RKO (cell line): ENCODE data around the gene TTC39C.
A peak's percentile ranks its signal among the peaks of the same experiment; 100 is the strongest.

Experiments used
- DNase-seq: peaks from one replicate; pipeline ENCODE4 v3.0.0-alpha.2; 2016; ENCODE audit warnings: low spot score

Gene TTC39C

DNA sequence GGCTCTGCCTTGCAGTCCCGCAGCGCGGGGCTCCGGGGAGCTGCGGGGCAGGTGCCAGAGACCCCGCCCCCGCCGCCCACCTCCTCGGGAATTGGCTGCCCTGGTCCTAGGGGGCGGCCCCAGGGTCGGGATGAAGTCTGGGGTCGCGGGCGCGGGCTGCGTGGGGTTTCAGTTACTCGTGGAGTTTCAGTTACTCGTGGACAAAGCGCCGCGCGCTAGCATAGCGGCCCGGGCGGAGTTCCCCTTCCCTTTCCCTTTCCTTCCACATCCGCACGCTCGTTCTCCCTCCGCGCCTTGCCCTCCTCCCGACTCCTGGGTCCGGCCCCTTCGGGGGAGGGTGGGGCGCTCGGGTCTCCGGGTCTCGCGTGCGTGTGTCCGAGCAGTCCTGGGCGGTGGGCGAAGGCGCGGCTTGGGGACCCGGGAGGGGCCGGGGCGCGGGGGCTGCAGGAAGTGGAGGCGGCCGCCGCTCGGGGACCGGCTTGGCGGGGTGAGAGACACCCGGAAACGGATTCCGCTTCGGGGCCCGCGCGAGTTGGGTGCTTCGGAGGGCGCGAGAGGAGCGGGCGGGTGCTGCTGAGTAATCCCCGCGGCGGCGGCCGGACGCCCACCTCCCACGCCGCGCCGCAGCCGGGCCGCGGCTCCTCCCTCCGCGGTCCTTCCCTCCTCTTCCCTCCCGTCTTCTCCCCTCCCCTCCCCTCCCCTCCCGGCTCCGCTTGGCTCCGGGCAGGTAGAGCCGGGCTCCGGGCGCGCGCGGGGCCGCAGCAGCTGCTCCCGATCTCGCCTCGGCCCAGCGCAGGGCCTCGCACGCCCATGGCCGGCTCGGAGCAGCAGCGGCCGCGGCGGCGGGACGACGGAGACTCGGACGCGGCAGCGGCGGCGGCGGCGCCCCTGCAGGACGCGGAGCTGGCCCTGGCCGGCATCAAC lies at the start of gene TTC39C:
Gene TTC39C, plus strand, starts transcription at position 693 of the 924 bp plus-strand sequence. Its CDS starts 118 bp downstream, at position 811.
- peak; percentile 80 for DNase-seq

DNA sequence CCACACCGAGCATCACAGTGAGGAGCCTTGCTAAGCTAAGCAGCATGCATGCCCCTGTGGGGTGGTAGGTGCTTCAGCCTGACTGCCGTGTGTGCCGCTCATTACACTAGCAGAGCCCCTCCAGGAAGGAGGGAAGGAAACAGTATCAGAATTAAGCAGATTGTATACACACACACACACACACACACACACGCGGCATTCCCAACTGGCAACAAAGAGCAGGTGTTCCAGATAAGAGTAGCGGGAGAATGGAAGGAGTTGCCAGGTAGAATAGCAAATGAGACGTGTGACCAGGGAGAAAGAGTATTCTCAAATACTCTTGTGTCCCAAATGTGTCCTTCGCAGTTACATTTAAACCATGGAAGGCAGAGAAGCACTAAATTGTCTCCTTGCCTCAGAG lies 47.6 kb upstream of the TTC39C start:
- no peak for DNase-seq

DNA sequence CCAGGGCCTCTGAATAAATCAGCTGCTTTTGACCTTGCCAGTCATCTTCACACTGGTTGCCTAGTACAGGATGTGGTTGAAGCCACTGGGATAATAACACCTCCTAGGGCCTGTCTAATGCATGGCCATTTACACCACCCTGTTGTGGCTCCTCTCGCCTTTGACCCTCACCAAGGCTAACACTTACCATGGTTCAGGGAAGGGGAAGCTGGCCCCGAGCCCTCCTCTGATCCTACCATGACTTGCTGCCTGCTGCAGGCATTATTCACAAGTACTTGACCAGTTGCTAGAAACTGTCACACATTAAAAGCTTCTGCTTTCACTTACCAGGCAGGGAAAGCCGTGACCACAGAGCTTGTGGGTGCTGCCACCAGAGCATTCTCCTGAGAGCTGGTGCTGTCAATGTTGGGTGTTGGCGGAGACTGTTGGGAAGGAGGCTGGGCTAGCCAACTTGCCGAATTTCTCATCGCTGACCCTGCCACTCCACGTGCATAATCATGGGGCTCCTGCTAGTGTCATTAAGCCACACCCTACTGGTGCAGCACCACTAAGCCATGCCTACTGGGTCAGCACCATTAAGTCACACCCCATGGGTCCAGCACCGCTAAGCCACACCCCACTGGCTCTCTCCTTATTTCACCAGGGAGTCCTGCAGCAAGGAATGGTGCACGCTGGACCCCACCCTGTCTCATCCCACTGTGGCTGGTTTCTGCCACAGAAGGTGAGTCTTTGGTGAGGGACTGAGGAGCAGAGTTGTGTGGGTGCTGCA lies 47.0 kb upstream of the TTC39C start:
- DNase-seq: no peak

DNA sequence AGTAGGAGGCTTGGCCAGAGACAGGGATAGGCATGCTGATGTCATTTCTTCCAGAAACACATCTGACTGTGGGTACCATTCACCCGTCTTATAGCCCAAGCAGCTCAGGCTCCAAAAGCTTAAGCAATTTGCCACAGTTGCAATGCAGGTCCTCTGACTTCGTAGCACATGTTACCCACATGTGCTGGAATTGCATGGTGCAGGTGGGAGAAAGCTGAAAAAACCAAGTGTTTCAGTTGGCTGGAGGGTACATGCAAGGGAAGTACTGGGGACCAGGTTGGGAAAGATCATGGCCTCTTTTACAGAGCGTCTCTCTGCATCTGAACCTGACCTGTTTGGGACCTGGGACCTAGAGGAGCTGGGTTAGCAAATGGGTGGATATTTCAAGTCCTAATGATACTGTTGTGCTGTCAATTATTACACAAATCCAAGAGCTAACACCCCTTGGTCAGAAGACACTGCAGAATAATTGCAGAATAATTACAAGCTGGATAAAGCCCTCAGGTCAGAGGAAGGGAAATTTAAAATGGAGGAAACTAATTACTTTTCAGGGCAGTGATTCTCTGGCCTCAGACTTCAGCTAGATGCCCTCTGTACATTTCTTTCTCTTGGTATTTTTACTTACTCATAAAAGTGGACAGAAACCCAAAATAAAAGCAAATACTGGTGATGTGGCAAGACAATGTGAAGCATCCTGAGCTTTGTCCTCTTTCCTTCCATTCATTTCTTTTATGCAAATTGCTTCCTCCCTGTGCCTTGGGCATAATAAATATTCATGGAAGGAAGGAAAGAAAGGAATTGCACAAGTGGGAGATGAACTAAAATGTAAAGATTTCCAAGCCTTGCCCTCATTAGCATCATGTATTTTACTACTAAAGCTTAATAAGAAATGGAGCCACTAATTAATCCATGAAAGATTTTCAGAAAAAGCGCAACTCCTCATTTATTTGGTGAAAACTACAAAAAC lies 45.6 kb upstream of the TTC39C start:
- DNase-seq: no peak

DNA sequence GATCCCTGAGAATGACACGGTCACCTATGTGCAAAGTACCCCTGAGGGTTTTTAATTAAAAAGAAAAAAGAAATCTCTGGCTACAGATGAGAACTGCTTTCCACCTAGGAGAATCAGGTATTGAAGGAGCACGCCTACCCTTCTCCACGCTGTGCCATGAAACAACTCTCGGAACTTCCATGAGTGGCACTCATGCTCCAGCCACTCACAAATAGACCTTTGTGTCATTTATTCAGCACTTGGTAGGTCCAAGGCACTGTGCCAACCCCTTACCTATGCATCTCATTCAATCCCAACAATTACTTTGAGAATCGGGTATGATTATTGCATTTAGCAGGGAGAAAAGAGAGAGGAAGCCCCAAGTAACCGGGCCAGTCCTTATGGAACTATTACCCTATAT lies 44.9 kb upstream of the TTC39C start:
- no peak for DNase-seq

DNA sequence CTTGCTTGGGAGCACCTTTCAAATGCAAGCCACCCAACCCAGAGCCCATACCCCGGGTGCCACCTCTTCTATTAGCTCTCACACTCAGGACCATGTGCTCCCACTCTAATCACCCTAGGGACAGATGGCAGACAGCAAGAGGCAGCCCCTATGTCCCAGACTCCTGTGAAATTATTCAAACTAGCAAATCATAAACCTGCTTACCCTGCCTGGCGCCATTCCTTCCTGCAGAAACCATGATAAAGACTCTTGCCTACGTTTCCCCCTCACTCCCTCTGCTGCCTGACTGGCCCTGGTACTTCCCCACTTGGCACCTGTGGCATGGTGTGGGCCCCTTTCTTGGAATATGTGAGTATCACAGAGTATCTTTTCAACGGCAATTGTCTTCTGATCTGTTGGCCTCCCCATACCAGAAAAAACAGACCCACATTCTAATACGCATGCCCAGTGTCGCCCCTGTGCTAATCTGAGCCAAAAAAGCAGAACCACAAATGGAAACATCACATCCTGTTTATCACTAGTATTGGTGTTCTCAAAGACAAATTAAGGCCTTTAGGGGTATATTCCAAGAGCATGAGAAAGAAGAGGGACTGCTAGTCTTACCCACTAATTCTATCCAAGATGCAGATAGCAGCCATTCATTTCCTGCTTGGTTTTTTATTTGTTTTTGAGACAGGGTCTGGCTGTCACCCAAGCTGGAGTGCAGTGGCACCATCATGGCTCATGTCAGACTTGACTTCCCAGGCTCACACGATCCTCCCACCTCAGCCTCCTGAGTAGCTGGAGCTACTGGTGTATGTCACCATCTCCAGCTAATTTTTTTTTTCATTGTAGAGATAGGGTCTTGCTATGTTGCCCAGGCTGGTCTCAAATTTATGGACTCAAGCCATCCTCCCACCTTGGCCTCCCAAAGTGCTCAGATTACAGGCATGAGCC lies 44.1 kb upstream of the TTC39C start:
- DNase-seq: no peak

DNA sequence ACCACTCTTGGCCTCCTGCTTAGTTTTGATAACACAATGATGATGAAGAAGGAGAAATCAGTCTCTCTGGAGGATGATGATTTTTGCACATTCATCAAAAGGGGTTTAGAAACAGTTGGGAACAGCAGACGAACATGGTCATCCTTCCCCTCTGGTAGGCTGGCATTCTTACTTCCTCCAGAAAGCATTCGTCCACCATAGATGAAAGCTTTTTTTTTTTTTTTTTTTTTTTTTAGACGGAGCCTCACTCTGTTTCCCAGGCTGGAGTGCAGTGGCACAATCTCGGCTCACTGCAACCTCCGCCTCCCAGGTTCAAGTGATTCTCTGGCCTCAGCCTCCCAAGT lies 43.5 kb upstream of the TTC39C start:
- DNase-seq: no peak

DNA sequence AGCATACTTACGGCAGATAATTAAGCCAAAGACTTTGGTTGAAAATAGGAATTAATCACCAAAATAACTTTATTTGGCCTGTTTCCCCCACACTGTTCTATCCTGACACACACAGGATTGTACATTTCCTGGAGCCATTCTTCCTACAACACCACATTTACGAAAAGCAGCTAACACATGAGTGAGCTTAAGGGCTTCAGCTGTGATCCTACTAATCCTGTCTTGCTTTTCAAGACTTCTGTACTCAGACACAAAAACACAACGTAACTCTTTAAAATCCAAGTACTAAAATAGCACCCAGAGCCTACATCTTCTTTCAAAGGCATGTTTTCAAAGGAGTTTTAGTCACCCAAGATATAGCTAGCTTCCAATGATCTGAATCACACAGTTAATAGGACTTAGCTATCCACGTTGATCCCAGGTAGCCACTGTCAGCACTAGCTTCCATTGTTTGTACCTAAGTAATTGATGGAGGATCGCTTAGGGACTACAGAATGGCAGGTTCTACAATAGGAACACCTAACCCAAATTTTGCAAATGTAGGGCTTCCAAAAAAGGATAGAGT lies 42.8 kb upstream of the TTC39C start:
- DNase-seq: no peak

DNA sequence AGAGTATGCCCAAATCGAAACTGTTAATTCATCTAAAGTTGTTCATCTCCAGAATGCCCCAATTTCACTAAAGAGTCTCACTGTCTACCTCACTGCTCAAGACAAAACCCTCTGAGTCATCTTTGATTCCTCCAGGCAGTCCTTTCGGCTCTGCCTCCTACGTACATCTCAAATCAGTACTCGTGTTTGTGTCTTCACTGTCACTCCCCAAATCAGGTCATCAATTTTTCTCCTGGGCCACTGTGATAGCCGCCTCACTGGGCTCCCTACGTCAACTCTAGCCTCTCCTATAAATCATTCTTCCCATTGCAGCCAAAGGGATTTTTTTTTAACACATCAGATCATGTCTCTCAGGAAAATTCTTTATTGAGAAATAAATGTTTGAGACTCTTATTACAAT lies 42.1 kb upstream of the TTC39C start:
- DNase-seq: no peak

DNA sequence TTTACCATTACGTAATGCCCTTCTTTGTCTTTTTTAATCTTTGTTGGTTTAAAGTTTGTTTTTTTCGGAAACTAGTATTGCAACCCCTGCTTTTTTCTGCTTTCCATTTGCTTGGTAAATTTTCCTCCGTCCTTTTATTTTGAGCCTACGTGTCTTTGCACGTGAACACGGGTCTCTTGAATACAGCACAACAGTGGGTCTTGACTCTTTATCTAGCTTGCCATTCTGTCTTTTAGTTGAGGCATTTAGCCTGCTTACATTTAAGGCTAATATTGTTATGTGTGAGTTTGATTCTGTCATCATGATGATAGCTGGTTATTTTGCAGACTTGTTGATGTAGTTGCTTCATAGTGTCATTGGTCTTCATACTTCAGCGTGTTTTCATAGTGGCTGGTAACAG lies 37.5 kb upstream of the TTC39C start:
- DNase-seq: no peak

DNA sequence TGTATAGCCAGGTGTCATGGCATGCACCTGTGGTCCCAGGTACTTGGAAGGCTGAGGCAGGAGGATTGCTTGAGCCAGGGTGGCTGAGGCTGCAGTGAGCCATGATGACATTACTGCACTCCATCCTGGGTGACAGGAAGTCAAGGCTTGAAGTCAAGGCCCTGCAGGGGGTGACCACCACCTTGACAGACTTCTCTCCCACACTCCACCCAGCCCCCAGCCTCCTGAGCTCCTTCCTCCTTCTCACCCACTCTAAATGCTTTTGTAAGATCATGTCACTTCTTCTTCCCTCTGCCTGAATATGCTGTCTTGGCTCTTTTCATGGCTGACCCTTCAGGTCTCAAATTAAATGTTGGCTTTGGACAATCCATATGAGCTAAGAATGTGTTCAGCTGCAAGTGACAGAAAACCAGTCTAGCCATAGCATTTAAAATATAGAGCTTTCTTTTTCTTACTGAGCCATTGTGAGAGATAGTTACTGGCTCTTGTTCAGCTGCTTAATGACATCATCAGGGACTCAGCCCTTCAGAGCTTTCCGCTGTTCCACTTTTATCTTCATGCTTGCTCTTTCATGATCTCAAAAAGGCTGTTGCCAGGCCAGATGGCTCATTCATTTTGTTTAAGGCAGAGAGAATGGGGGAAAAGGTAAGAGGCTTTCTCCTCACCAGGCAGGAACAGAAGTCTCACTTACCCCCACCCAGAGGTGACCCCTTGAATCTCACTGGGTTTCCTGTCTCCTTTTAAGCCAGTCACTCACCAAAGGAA lies 36.7 kb upstream of the TTC39C start:
- DNase-seq: no peak

DNA sequence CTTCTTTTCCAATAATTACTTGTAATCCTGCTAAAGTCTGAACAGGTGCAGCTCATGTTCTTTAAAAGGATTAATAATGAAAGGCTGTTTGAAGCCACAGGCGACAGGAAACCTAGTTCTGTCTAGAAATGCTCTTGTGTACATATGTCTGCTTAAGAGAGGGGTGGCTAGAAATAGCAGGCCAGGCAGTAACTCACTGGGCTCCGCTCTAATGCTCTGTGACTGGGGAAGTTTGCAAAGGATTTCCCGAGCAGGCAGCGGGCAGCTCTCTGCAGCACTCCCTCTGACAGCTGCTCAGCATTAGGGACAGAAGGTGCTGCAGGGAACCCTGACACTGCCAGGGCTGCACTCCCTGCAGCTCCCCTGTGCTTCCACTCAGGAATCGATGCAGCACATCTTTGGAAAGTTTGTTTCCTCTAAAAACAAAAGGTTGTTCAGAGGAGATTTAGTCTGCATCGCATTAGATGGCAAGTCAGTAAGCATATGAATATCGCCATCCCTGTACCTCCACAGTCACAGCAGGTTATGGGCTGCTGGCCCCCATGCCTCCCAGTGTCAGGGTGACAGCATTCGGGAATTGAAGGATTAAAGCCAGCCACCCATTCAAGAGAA lies 33.1 kb upstream of the TTC39C start:
- DNase-seq: no peak

DNA sequence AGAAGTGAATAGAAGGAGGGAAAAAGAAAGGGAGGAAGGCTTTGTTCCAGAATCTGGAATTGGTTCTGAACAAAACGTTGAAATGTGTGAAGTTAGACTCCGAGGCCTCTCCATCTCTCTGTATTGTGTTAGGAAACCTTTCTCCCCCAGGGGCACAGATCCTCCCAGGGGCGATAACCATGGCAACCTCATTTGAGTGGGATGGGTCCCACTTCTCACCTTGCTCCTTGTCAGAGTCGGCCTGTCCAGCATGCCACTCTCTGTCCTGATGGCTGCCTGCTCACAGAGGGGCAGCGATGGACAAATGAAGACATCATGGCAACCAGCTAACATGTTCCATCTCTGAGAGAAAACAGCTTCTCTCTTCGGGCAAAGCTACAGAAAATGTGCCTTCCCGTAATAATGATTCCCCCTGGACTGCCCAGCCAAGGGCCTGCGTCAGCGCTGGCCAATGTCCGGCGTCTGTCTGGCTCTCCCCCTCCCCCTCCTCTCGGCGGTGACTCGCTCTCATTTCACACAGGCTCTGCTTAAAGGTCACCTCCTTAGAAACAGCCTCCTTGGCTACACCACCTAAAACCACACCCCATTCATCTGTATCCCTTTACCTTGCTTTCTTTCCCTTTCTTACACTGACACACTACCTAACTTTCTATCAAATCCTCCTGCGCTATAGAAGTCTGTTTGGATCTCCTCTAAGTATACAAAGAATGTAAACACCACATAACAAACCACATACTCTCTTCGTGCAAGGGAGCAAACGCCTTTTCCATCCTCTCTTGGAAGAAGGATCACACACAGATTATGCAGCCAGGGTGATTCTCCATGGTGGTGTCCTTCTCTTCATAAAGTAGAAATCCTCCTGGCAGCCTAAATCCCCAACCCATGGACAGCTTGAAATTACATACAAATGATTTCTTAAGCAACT lies 32.1 kb upstream of the TTC39C start:
- DNase-seq: no peak

DNA sequence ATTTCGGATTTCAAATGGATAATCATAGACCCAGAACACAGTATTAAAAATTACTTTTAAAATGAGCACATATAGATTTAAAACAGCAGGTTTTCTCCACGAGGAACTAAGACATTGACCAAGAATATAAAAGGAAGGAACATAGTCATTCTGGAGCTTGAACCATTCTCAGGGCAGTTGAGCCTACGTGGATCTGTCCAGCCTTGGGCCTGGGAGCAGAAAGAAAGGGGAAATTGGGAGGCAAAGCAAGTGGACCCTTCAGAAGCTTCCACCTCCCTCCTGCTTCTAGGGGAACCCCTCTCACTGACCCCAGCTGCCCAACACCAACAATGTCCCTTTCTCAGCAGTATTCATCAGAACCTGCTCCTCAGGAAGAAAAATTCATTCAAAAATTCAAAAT lies 31.4 kb upstream of the TTC39C start:
- DNase-seq: no peak

DNA sequence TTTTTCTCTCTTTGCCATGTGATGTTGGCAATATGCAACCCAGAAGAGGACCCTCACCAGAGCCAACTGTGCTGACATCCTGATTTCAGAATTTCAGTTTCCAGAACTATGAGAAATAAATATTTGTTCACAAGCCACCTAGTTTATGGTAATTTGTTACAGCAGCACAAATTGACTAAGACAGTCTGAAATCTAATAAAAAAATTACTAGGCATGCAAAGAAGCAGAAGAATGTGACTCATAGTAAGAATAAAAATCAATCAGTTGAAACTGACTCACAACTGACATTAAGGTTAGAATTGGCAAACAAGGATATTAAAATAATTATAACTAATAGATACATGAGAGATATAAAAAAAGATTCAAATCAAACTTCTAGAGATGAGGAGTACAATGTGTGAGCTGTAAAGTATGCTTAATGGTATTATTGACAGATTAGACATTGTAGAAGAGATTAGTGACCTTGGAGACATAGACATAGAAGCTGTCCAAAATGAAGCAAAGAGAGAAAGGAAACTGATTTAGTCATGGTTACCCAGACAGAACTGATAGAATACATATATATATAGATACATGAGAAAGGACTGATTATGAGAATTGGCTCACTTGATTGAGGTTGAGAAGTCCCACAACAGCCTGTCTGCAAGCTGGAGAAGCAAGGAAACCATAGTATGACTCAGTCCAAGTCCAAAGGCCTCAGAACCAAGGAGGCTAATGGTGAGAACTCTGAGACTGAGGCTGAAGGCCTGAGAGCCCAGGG lies 27.8 kb upstream of the TTC39C start:
- DNase-seq: no peak

DNA sequence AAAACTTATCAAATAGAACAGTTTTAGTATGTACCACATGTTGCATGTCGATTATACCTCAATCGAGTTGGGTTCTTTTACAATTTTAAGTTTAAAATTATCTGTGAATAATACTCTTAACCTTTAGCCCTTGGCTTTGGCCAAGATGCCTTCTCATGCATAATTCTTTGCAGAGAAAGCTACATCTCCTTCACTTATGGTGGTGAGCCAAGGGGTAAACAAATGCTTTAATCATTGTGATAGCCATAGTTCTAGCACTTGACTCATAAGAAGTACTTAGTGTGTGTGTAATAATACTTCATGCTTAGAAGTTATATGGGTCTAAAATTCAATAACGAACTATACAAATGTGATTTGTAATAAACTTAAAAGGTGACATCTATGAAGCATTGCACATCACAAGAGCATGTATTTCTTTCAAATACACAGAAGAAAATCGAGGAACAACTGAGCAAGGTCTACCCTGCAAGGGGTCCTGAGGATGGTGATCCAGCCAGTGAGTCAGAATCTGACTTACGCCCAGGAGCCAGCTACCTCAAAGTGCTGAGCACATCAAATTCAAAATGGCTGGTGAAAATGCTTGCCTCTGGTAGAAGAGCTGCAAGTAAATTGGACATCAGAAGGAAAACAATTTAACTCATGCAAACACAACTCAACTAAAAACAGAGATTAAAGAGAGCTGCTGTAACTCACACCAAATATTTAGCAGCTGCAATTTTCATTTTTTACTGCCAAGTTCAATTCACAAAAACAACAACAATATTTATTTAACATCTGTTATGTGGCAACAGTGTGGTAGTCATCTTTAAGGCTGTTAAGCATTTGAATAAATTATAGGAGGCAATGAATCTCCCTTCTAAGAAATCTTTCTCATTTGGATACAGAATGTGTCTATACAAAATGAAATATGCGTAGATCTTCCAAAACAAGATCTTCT lies 23.8 kb upstream of the TTC39C start:
- no peak for DNase-seq
